HL-60/S4 treated with retinoic acid at 250 ng/mL for 4 days and 3 days (cell line): Measurements from ENCODE around the gene RNF157.

Experiments
- in situ Hi-C: fragments of 300-500 bp; cut with MboI; formaldehyde crosslinking; loops from 2 replicates; pipeline ENCODE4 v1.7.0; 2022; ENCODE audit warnings: low sequenced_read_pairs

The RNF157 gene

GRCh38 chr17:76104140-76104895 is 136.0 kb downstream of the RNF157 start:
- in situ Hi-C loops, result no loop called here

- in situ Hi-C loops, result no loop called here
Measured at GRCh38 chr17:76103274-76104139, 136.8 kb downstream of the RNF157 start, which contains the start of gene EXOC7. Gene EXOC7, minus strand, starts transcription at chr17:76103787. Its CDS starts 95 bp downstream, at chr17:76103692.

- in situ Hi-C loops, result no loop called here
Measured at GRCh38 chr17:76102944-76103273, 137.4 kb downstream of the RNF157 start.

GRCh38 chr17:76097716-76098295 is 142.5 kb downstream of the RNF157 start:
- in situ Hi-C loops, result no loop called here

DNA sequence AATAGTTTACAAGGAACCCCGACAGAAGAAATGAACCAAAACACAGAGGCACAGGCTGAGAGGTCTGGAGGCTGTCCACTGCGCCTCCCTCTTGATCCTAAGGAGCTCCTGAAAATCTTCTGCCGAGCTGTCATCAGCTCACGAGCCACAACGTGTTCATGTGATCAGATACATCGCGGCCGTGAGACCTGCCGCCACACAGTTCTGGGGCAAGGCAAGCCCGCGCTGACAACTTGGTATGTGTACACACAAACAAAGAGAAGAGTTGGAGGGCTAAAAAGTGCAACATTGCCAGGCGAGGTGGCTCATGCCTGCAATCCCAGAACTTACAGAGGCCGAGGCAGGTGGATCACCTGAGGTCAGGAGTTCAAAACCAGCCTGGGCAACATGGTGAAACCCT is 144.3 kb downstream of the RNF157 start:
- in situ Hi-C loops, result no loop called here

GRCh38 chr17:76094046-76094445 is 146.2 kb downstream of the RNF157 start:
- in situ Hi-C loops, result no loop called here

- in situ Hi-C loops, result no loop called here
Measured at GRCh38 chr17:76092526-76093413, 147.5 kb downstream of the RNF157 start.
